Measurements from ENCODE around the gene PRR15L. TPM values are rescaled to one million over a fixed set of nuclear protein-coding genes. Genes with fewer than 3 reads are reported as not detected.

Gene PRR15L
- total RNA-seq, 1 experiment from 2014 or later, result not detected

DNA sequence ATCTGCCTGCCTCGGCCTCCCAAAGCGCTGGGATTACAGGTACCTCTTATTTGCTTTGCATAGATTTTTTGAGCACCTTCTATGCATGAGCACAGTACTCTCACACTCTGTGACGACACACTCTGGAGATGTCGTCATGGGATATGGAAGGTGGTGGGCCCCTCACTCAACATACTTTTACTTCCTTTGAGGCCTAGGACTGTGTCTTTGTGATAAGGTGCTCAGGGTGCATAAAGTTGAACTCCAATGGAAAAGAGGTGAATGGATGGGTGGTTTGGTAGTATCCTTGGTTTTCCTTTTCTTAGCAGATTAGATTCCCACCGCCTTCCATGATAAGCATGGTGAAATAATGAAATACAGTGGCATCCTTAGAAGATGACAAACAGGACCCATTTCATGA lies 7.2 kb upstream of the PRR15L start:
- DNase-seq (ENCODE audit: extremely low read depth, low read depth), result no peak

- DNase-seq (ENCODE audit: extremely low read depth, low read depth), result no peak
These were observed 5.2 kb upstream of the PRR15L start for GRCh38 chr17:47962901-47963300.

DNA sequence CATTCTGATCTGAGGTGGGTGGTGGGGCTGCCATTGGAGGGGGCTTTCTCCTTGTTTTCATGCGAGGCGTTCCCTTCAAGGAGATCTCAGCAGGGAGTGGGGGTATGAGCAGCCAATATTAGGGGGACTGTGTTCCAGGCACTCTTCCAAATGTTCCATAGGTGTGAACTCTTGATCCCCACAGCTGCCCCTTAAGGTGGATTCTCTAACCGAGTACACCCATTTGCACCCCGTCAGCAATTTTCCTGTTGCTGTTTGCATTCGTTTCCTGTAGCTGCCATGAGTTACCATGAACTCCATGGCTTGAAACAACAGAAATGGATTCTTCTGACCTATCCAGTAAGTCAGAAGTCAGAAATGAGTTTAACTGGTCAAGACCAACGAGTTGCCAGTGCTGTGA lies 3.7 kb upstream of the PRR15L start:
- no peak for DNase-seq (ENCODE audit: extremely low read depth, low read depth)

GRCh38 chr17:47959825-47960655 lies 2.4 kb upstream of the PRR15L start:
- no peak for DNase-seq (ENCODE audit: extremely low read depth, low read depth)

- no peak for DNase-seq (ENCODE audit: extremely low read depth, low read depth)
These were observed 692 bp downstream of the PRR15L start for GRCh38 chr17:47956791-47957590.

- no peak for DNase-seq (ENCODE audit: extremely low read depth, low read depth)
These were observed 1.9 kb downstream of the PRR15L start for GRCh38 chr17:47955497-47956461.

DNA sequence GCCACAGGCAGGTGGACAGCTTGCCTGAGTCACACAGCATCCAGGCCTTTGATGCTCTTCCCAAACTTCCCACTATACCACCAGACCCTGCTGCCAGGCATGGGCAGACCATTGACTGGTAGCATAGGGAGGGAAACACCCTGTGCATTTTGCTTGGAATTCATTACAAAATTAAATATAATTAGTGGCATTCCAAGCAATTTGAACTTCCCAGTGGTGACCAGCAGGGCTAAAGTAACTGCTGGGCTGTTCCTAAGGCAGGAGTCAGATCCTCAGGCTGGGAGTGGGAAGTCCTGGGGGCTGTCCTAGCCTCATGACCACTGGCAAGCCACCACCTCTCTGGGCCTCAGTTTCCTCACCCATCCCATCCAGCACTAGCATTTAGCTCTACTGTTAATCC lies 3.8 kb downstream of the PRR15L start:
- no peak for DNase-seq (ENCODE audit: extremely low read depth, low read depth)

- DNase-seq (ENCODE audit: extremely low read depth, low read depth), result no peak
These were observed 5.3 kb downstream of the PRR15L start for GRCh38 chr17:47952171-47953021.

DNA sequence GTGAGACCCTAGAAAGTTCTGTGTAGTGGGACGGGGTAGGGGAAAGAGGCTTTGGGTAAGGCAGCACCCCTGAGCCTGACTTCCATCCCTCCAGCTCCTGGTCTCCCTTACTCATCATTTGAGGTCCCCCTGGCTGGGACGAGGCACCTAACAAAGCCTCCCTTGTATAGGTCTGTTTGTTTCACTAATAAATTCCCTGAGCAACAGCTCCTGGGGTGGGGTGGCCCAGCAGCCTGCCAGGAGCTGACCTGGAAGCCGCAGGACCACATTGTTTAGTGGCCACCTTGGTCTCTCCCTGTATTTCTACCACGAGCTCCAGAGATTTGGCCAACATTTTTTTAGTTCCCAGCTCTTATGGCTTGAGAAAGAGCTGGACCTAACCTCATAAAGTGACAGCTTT lies 7.2 kb downstream of the PRR15L start:
- no peak for DNase-seq (ENCODE audit: extremely low read depth, low read depth)

GRCh38 chr17:47949946-47950345 lies 7.7 kb downstream of the PRR15L start:
- DNase-seq (ENCODE audit: extremely low read depth, low read depth), result no peak

GRCh38 chr17:47949197-47949759 lies 8.4 kb downstream of the PRR15L start:
- DNase-seq (ENCODE audit: extremely low read depth, low read depth), result peak; percentile 64

GRCh38 chr17:47948706-47949196 lies 8.9 kb downstream of the PRR15L start:
- DNase-seq (ENCODE audit: extremely low read depth, low read depth), result no peak

GRCh38 chr17:47946929-47947397 lies 10.7 kb downstream of the PRR15L start:
- DNase-seq (ENCODE audit: extremely low read depth, low read depth), result peak; percentile 70

- DNase-seq (ENCODE audit: extremely low read depth, low read depth), result no peak
These were observed 11.2 kb downstream of the PRR15L start for GRCh38 chr17:47946516-47946915.

- DNase-seq (ENCODE audit: extremely low read depth, low read depth), result no peak
These were observed 11.9 kb downstream of the PRR15L start for GRCh38 chr17:47945529-47946508.

DNA sequence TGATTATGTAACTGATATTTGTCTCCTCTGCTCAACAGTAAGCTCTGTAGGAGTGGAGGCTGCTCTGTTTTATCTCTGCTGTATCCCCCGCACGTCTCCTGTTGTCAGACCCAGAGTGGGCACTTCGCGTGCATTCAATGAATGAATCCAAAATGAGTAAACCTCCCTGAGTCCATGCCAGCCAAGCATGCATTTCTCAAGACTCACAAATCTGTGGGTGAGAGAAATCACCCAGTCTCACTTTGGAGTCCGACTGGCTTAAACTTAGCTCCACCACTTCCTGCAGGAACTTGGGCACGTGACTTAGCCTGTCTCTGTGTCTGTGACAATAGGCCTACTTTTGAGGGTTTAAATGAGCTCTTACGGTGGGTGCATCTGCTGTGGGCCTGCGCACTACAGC lies 12.6 kb downstream of the PRR15L start:
- DNase-seq (ENCODE audit: extremely low read depth, low read depth), result no peak

- no peak for DNase-seq (ENCODE audit: extremely low read depth, low read depth)
These were observed 15.1 kb downstream of the PRR15L start for GRCh38 chr17:47942568-47942967.

GRCh38 chr17:47942096-47942510 lies 15.6 kb downstream of the PRR15L start:
- no peak for DNase-seq (ENCODE audit: extremely low read depth, low read depth)
